ENCODE data around the gene CFAP52.

The CFAP52 gene

GRCh38 chr17:9576521-9577372, at the start of gene CFAP52:
CFAP52 (plus strand) TSS chr17:9576642; CDS start chr17:9576696, 54 bp downstream.
- TF ChIP-seq CTCF (conservative IDR thresholded peaks at IDR 0.05; ENCODE audit: low read depth, low read length) = peak; percentile 89
- peak within 1 kb of the TSS; percentile 79 for H3K4me3 ChIP-seq (ENCODE audit: low read depth, low read length)
- DNase-seq (ENCODE audit: low read depth) = peak; percentile 83

- TF ChIP-seq CTCF (conservative IDR thresholded peaks at IDR 0.05; ENCODE audit: low read depth, low read length) = no peak
- DNase-seq (ENCODE audit: low read depth) = no peak
- no peak overlapping the region for H3K4me3 ChIP-seq (ENCODE audit: low read depth, low read length)
These were observed 48.7 kb upstream of the CFAP52 start for GRCh38 chr17:9527788-9528187.

- H3K4me3 ChIP-seq (ENCODE audit: low read depth, low read length) = no peak overlapping the region
- DNase-seq (ENCODE audit: low read depth) = peak; percentile 69
- TF ChIP-seq CTCF (conservative IDR thresholded peaks at IDR 0.05; ENCODE audit: low read depth, low read length) = peak; percentile 77
These were observed 47.3 kb upstream of the CFAP52 start for GRCh38 chr17:9529033-9529700.

GRCh38 chr17:9531034-9531433, 45.4 kb upstream of the CFAP52 start:
- peak; percentile 16 for DNase-seq (ENCODE audit: low read depth)
- no peak for TF ChIP-seq CTCF (conservative IDR thresholded peaks at IDR 0.05; ENCODE audit: low read depth, low read length)
- no peak overlapping the region for H3K4me3 ChIP-seq (ENCODE audit: low read depth, low read length)

GRCh38 chr17:9532715-9533114, 43.7 kb upstream of the CFAP52 start:
- no peak for TF ChIP-seq CTCF (conservative IDR thresholded peaks at IDR 0.05; ENCODE audit: low read depth, low read length)
- H3K4me3 ChIP-seq (ENCODE audit: low read depth, low read length) = no peak overlapping the region
- DNase-seq (ENCODE audit: low read depth) = no peak

GRCh38 chr17:9533441-9533840, 43.0 kb upstream of the CFAP52 start:
- no peak for TF ChIP-seq CTCF (conservative IDR thresholded peaks at IDR 0.05; ENCODE audit: low read depth, low read length)
- H3K4me3 ChIP-seq (ENCODE audit: low read depth, low read length) = no peak overlapping the region
- DNase-seq (ENCODE audit: low read depth) = no peak

All from choroid plexus epithelial cell (primary cell).